HCT116 (cell line): ENCODE measurements around the gene ABCA8.

Experiments
- ELF1 ChIP-seq: IDR thresholded peaks from 2 replicates; pipeline ENCODE4 v1.6.1; 2012; ENCODE audit warnings: low read depth, borderline replicate concordance
- YY1 ChIP-seq: IDR thresholded peaks from 2 replicates; pipeline ENCODE4 v1.6.1; 2011; ENCODE audit warnings: low read length, low read depth, moderate library complexity, mild to moderate bottlenecking; ENCODE audit not compliant: insufficient replicate concordance; ENCODE audit errors: extremely low read depth
- TF ChIP-seq, protein P1 (sequence below), 3 experiments: fragments of 200-600 bp in 1 of 3; sonication (generic) in 1 of 3; IDR thresholded peaks in 2 of 3; conservative IDR thresholded peaks in 1 of 3; 2 replicates each; pipeline ENCODE4 v1.5.1; 2012 to 2017; ENCODE audit warnings: low read depth in 2 of 3, low read length in 2 of 3, antibody characterized with exemption in 1 of 3, borderline replicate concordance in 1 of 3, control low read depth in 1 of 3, mild to moderate bottlenecking in 1 of 3, mixed read lengths in 1 of 3, mixed run types in 1 of 3, moderate library complexity in 1 of 3; ENCODE audit not compliant: insufficient read depth in 1 of 3

GRCh38 chr17:68867759-68868516, 87.3 kb downstream of the ABCA8 start:
- TF ChIP-seq, protein P1, sequence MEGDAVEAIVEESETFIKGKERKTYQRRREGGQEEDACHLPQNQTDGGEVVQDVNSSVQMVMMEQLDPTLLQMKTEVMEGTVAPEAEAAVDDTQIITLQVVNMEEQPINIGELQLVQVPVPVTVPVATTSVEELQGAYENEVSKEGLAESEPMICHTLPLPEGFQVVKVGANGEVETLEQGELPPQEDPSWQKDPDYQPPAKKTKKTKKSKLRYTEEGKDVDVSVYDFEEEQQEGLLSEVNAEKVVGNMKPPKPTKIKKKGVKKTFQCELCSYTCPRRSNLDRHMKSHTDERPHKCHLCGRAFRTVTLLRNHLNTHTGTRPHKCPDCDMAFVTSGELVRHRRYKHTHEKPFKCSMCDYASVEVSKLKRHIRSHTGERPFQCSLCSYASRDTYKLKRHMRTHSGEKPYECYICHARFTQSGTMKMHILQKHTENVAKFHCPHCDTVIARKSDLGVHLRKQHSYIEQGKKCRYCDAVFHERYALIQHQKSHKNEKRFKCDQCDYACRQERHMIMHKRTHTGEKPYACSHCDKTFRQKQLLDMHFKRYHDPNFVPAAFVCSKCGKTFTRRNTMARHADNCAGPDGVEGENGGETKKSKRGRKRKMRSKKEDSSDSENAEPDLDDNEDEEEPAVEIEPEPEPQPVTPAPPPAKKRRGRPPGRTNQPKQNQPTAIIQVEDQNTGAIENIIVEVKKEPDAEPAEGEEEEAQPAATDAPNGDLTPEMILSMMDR (IDR thresholded peaks at IDR 0.05 in 2 of 3, conservative IDR thresholded peaks at IDR 0.05 in 1 of 3; ENCODE audit: borderline replicate concordance in 1 of 3, insufficient read depth in 1 of 3, low read depth in 2 of 3, low read length in 2 of 3), result no peak
- no peak for TF ChIP-seq ELF1
- TF ChIP-seq YY1, result no peak
